ENCODE data around the gene USP13. TPM values are rescaled to one million over a fixed set of nuclear protein-coding genes. Genes with fewer than 3 reads are reported as not detected.

The USP13 gene
- total RNA-seq, 1 experiment from 2014 or later: 27.8 TPM

- H3K9me3 ChIP-seq (ENCODE audit: control insufficient read depth, insufficient read depth, low read depth, low read length): no peaks in the 10 kb centered on the region
- no peak overlapping the region for H3K4me3 ChIP-seq (ENCODE audit: low read depth in 2 of 2, low read length in 2 of 2)
- ChIA-PET CTCF (no interaction called here), POLR2A (no interaction called here)
- intact Hi-C loops (cut with micrococcal nuclease; ENCODE audit: unreplicated experiment) (no loop called here), in situ Hi-C loops (cut with HindIII; ENCODE audit: low pct_unique_long_range_greater_than_20kb, low sequenced_read_pairs) (no loop called here)
- no peaks in the 10 kb centered on the region for H3K4me1 ChIP-seq (ENCODE audit: control insufficient read depth, insufficient read depth, low read length)
- no peak for DNase-seq (ENCODE audit: low read depth, low spot score)
- H3K27me3 ChIP-seq (ENCODE audit: control insufficient read depth, insufficient read depth, low read length): no peaks in the 10 kb centered on the region
- no peak for ATAC-seq
- no peak for TF ChIP-seq REST (IDR thresholded peaks at IDR 0.05; ENCODE audit: insufficient read depth in 1 of 2, low read depth in 2 of 2, low read length in 1 of 2)
- TF ChIP-seq POLR2AphosphoS5 (IDR thresholded peaks at IDR 0.05; ENCODE audit: low read depth, low read length): no peak
- no peak for TF ChIP-seq CTCF (IDR thresholded peaks at IDR 0.05)
- no peak for TF ChIP-seq TCF7L2 (IDR thresholded peaks at IDR 0.05; ENCODE audit: low read depth, low read length)
- no peak for TF ChIP-seq SIN3A (IDR thresholded peaks at IDR 0.05; ENCODE audit: borderline replicate concordance, insufficient read depth, low read depth, low read length)
- no TSS peak for BruUV-seq (replicated peaks)
- peaks cover under 1% of the 10 kb centered on the region; the same call in 1 of the 2 replicates for H3K36me3 ChIP-seq (ENCODE audit: control insufficient read depth, insufficient read depth, low read length)
- H3K27ac ChIP-seq (ENCODE audit: low read length): no peak overlapping the region
These were observed 82.5 kb downstream of the USP13 start for GRCh38 chr3:179735321-179735720.

- TF ChIP-seq CTCF (IDR thresholded peaks at IDR 0.05): no peak
- TF ChIP-seq TCF7L2 (IDR thresholded peaks at IDR 0.05; ENCODE audit: low read depth, low read length): no peak
- TF ChIP-seq SIN3A (IDR thresholded peaks at IDR 0.05; ENCODE audit: borderline replicate concordance, insufficient read depth, low read depth, low read length): no peak
- TF ChIP-seq REST (IDR thresholded peaks at IDR 0.05; ENCODE audit: insufficient read depth in 1 of 2, low read depth in 2 of 2, low read length in 1 of 2): no peak
- TF ChIP-seq POLR2AphosphoS5 (IDR thresholded peaks at IDR 0.05; ENCODE audit: low read depth, low read length): no peak
- no TSS peak for BruUV-seq (replicated peaks)
These were observed 86.2 kb downstream of the USP13 start for GRCh38 chr3:179738998-179739397.

More at GRCh38 chr3:179738998-179739397, 86.2 kb downstream of the USP13 start:
- no peak for DNase-seq (ENCODE audit: low read depth, low spot score)
- POLR2A ChIA-PET: no interaction called here
- CTCF ChIA-PET: no interaction called here
- in situ Hi-C loops (cut with HindIII; ENCODE audit: low pct_unique_long_range_greater_than_20kb, low sequenced_read_pairs): no loop called here
- Histone ChIP-seq H3K36me3 (ENCODE audit: control insufficient read depth, insufficient read depth, low read length) (no peaks in the 10 kb centered on the region), H3K27me3 (ENCODE audit: control insufficient read depth, insufficient read depth, low read length) (no peaks in the 10 kb centered on the region), H3K4me3 (ENCODE audit: low read depth in 2 of 2, low read length in 2 of 2) (no peak overlapping the region), H3K4me1 (ENCODE audit: control insufficient read depth, insufficient read depth, low read length) (no peaks in the 10 kb centered on the region), H3K9me3 (ENCODE audit: control insufficient read depth, insufficient read depth, low read depth, low read length) (no peaks in the 10 kb centered on the region), H3K27ac (ENCODE audit: low read length) (no peak overlapping the region)
- intact Hi-C loops (cut with micrococcal nuclease; ENCODE audit: unreplicated experiment): no loop called here
- ATAC-seq: no peak
